ENCODE measurements around the gene CD101. TPM values are rescaled to one million over a fixed set of nuclear protein-coding genes. Genes with fewer than 3 reads are reported as not detected.

The CD101 gene
- total RNA-seq, 3 donors from 2014 or later: 0.32 to 3.9 (median 0.73) TPM

- TF ChIP-seq CTCF (IDR thresholded peaks at IDR 0.05) (peak in 2 of 3 donors; percentile 76 to 82), POLR2AphosphoS5 (IDR thresholded peaks at IDR 0.05) (no peak), POLR2A (IDR thresholded peaks at IDR 0.05) (no peak)
- intact Hi-C loops (cut with DNase I; ENCODE audit: low total_unique reads): no loop called here
- Histone ChIP-seq H3K36me3 (no peaks in the 10 kb centered on the region), H3K27me3 (no peaks in the 10 kb centered on the region), H3K4me1 (no peaks in the 10 kb centered on the region), H3K4me3 (no peak overlapping the region), H3K9me3 (no peaks in the 10 kb centered on the region), H3K27ac (no peak overlapping the region)
- DNase-seq (ENCODE audit: low spot score in 2 of 2): no peak
Observed at GRCh38 chr1:117067533-117068370, 66.2 kb downstream of the CD101 start.

- Histone ChIP-seq H3K9me3 (no peaks in the 10 kb centered on the region), H3K4me1 (no peaks in the 10 kb centered on the region), H3K4me3 (no peak overlapping the region), H3K36me3 (no peaks in the 10 kb centered on the region), H3K27me3 (no peaks in the 10 kb centered on the region), H3K27ac (no peak overlapping the region)
- no peak for DNase-seq (ENCODE audit: low spot score in 2 of 2)
- no peak for TF ChIP-seq POLR2AphosphoS5 (IDR thresholded peaks at IDR 0.05)
- no peak for TF ChIP-seq POLR2A (IDR thresholded peaks at IDR 0.05)
- TF ChIP-seq CTCF (IDR thresholded peaks at IDR 0.05): no peak
- intact Hi-C loops (cut with DNase I; ENCODE audit: low total_unique reads): no loop called here
Observed at GRCh38 chr1:117068580-117068979, 67.0 kb downstream of the CD101 start.

- Histone ChIP-seq H3K36me3 (no peaks in the 10 kb centered on the region), H3K4me1 (no peaks in the 10 kb centered on the region), H3K27ac (no peak overlapping the region), H3K4me3 (no peak overlapping the region), H3K27me3 (no peaks in the 10 kb centered on the region), H3K9me3 (no peaks in the 10 kb centered on the region)
- intact Hi-C loops (cut with DNase I; ENCODE audit: low total_unique reads): no loop called here
- TF ChIP-seq POLR2AphosphoS5 (IDR thresholded peaks at IDR 0.05) (no peak), CTCF (IDR thresholded peaks at IDR 0.05) (no peak), POLR2A (IDR thresholded peaks at IDR 0.05) (no peak)
- DNase-seq (ENCODE audit: low spot score in 2 of 2): no peak
Observed at GRCh38 chr1:117069220-117069844, 67.8 kb downstream of the CD101 start.

- TF ChIP-seq POLR2A (IDR thresholded peaks at IDR 0.05) (no peak), POLR2AphosphoS5 (IDR thresholded peaks at IDR 0.05) (no peak), CTCF (IDR thresholded peaks at IDR 0.05) (no peak)
Observed at GRCh38 chr1:117070124-117070523, 68.6 kb downstream of the CD101 start.

GRCh38 chr1:117076648-117077047, 75.1 kb downstream of the CD101 start:
- Histone ChIP-seq H3K9me3 (no peaks in the 10 kb centered on the region), H3K4me3 (no peak overlapping the region), H3K36me3 (peaks cover 3% of the 10 kb centered on the region), H3K27ac (no peak overlapping the region), H3K27me3 (no peaks in the 10 kb centered on the region), H3K4me1 (no peaks in the 10 kb centered on the region)
- TF ChIP-seq POLR2A (IDR thresholded peaks at IDR 0.05) (no peak), CTCF (IDR thresholded peaks at IDR 0.05) (no peak), POLR2AphosphoS5 (IDR thresholded peaks at IDR 0.05) (no peak)
- DNase-seq (ENCODE audit: low spot score in 2 of 2): no peak
- intact Hi-C loops (cut with DNase I; ENCODE audit: low total_unique reads): no loop called here

More at GRCh38 chr1:117070124-117070523, 68.6 kb downstream of the CD101 start:
- H3K4me3 ChIP-seq: no peak overlapping the region
- H3K9me3 ChIP-seq: no peaks in the 10 kb centered on the region
- no peaks in the 10 kb centered on the region for H3K27me3 ChIP-seq
- no peaks in the 10 kb centered on the region for H3K36me3 ChIP-seq
- no peak overlapping the region for H3K27ac ChIP-seq
- H3K4me1 ChIP-seq: no peaks in the 10 kb centered on the region
- DNase-seq (ENCODE audit: low spot score in 2 of 2): no peak
- intact Hi-C loops (cut with DNase I; ENCODE audit: low total_unique reads): no loop called here
